Gastroesophageal sphincter (tissue), 3 donors: ENCODE results near the gene CLSTN2.

Source experiments
- CTCF ChIP-seq, 4 experiments: fragments of 200-600 bp in 2 of 4; fragments of 450-650 bp in 2 of 4; sonication (generic) in 1 of 4; IDR thresholded peaks; one replicate each; pipeline ENCODE4 v1.5.1; 2017 to 2019; ENCODE audit warnings: antibody characterized with exemption in 4 of 4, mild to moderate bottlenecking in 2 of 4, moderate library complexity in 2 of 4
- EP300 ChIP-seq: sonication (generic); formaldehyde crosslinking; IDR thresholded peaks from one replicate; pipeline ENCODE4 v1.6.1; 2017; ENCODE audit warnings: antibody characterized with exemption, mild to moderate bottlenecking
- POLR2A ChIP-seq, 2 donors: fragments of 450-650 bp; IDR thresholded peaks; one replicate each; pipeline ENCODE4 v1.6.1; 2017; ENCODE audit warnings: antibody characterized with exemption in 2 of 2, mild to moderate bottlenecking in 2 of 2, moderate library complexity in 1 of 2
- POLR2AphosphoS5 ChIP-seq: sonication (generic); formaldehyde crosslinking; IDR thresholded peaks from one replicate; pipeline ENCODE4 v1.6.1; 2017; ENCODE audit warnings: antibody characterized with exemption

- TF ChIP-seq POLR2AphosphoS5: no peak
- no peak for TF ChIP-seq CTCF (IDR thresholded peaks at IDR 0.05)
- no peak for TF ChIP-seq POLR2A (IDR thresholded peaks at IDR 0.05)
- TF ChIP-seq EP300: no peak
Measured at GRCh38 chr3:140443073-140443472, 508.1 kb downstream of the CLSTN2 start.
